ENCODE data around the gene NBPF19. TPM values are rescaled to one million over a fixed set of nuclear protein-coding genes. Genes with fewer than 3 reads are reported as not detected.

The NBPF19 gene, protein sequence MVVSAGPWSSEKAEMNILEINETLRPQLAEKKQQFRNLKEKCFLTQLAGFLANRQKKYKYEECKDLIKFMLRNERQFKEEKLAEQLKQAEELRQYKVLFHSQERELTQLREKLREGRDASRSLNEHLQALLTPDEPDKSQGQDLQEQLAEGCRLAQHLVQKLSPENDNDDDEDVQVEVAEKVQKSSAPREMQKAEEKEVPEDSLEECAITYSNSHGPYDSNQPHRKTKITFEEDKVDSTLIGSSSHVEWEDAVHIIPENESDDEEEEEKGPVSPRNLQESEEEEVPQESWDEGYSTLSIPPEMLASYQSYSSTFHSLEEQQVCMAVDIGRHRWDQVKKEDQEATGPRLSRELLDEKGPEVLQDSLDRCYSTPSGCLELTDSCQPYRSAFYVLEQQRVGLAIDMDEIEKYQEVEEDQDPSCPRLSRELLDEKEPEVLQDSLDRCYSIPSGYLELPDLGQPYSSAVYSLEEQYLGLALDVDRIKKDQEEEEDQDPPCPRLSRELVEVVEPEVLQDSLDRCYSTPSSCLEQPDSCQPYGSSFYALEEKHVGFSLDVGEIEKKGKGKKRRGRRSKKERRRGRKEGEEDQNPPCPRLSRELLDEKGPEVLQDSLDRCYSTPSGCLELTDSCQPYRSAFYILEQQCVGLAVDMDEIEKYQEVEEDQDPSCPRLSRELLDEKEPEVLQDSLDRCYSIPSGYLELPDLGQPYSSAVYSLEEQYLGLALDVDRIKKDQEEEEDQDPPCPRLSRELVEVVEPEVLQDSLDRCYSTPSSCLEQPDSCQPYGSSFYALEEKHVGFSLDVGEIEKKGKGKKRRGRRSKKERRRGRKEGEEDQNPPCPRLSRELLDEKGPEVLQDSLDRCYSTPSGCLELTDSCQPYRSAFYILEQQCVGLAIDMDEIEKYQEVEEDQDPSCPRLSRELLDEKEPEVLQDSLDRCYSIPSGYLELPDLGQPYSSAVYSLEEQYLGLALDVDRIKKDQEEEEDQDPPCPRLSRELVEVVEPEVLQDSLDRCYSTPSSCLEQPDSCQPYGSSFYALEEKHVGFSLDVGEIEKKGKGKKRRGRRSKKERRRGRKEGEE (N-terminal part only)
- 2.4 and 3.7 TPM in 2 replicates for total RNA-seq

DNA sequence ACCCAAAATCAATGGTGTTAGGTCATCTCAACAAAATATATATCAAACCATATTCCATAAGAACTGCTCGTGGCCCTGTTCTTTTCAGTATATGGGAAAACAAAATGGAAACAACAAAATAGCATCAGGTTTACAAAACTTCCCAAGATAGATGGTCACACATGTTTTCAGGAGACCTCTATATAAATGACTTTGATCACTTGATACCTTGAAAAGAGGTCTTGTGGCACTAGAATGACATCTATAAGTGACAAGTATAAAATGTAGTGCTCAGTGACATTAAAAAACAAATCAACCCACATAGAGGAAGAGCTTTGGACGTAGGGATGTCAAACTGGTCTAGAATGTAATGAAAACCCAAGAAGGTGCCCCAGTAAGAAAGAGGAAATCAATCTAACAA lies at the start of gene NBPF19:
Gene NBPF19, plus strand, starts transcription at position 301 of the 400 bp plus-strand sequence. CDS start 888 bp downstream, outside the sequence.

Other genes with a start within 250 kb of the NBPF19 start
- not detected in 2 replicates for gene PPIAL4C, start 108.8 kb downstream of the NBPF19 start, total RNA-seq